DND-41 (cell line): ENCODE data around the gene UBE3C.

Experiments
- ATAC-seq: fragments of 200-7000 bp; cut with Tn5 transposase; 3 replicates; pipeline ENCODE4 v1.9.1; 2021; ENCODE audit warnings: low read depth; ENCODE audit not compliant: insufficient read depth
- DNase-seq: peaks from one replicate; pipeline ENCODE4 v3.0.0-alpha.2; 2020
- H2AFZ ChIP-seq: 2 replicates; pipeline ENCODE4 v1.6.0; 2012; ENCODE audit warnings: low read depth, low read length
- H3K27ac ChIP-seq: 2 replicates; pipeline ENCODE4 v1.5.1; 2012; ENCODE audit warnings: low read length, inconsistent platforms
- H3K27me3 ChIP-seq: fragments of 200-600 bp; sonication (generic); 2 replicates; pipeline ENCODE4 v1.6.0; 2012; ENCODE audit warnings: low read length, mild to moderate bottlenecking, inconsistent platforms; ENCODE audit not compliant: insufficient read depth, poor library complexity
- H3K36me3 ChIP-seq: 2 replicates; pipeline ENCODE4 v1.5.1; 2012; ENCODE audit warnings: low read length, inconsistent platforms; ENCODE audit not compliant: insufficient read depth
- H3K4me1 ChIP-seq: 2 replicates; pipeline ENCODE4 v1.5.1; 2012; ENCODE audit warnings: mild to moderate bottlenecking, low read length; ENCODE audit not compliant: insufficient read depth
- H3K4me2 ChIP-seq: 2 replicates; pipeline ENCODE4 v1.6.0; 2012; ENCODE audit warnings: mild to moderate bottlenecking, moderate library complexity, low read length, inconsistent platforms; ENCODE audit not compliant: insufficient read depth
- H3K4me3 ChIP-seq, 2 experiments: fragments of 200-600 bp in 1 of 2; shearing (Covaris generic) in 1 of 2; 2 replicates each; pipeline ENCODE4 v1.5.1; 2012 to 2016; ENCODE audit warnings: inconsistent platforms in 2 of 2, low read length in 2 of 2, mild to moderate bottlenecking in 2 of 2, low read depth in 1 of 2, moderate library complexity in 1 of 2
- H3K79me2 ChIP-seq: 2 replicates; pipeline ENCODE4 v1.6.0; 2012; ENCODE audit warnings: low read length, inconsistent platforms; ENCODE audit not compliant: insufficient read depth
- H3K9ac ChIP-seq: 2 replicates; pipeline ENCODE4 v1.6.0; 2012; ENCODE audit warnings: low read depth, mild to moderate bottlenecking, inconsistent platforms, low read length, moderate library complexity
- H3K9me3 ChIP-seq: 2 replicates; pipeline ENCODE4 v1.5.1; 2012; ENCODE audit warnings: low read length, moderate library complexity, mild to moderate bottlenecking, inconsistent platforms; ENCODE audit not compliant: insufficient read depth, severe bottlenecking
- H4K20me1 ChIP-seq: 2 replicates; pipeline ENCODE4 v1.6.0; 2012; ENCODE audit warnings: low read length; ENCODE audit not compliant: insufficient read depth
- EZH2 ChIP-seq: IDR thresholded peaks from 3 replicates; pipeline ENCODE4 v1.6.1; 2012; ENCODE audit warnings: borderline replicate concordance, low read depth, mild to moderate bottlenecking, moderate library complexity, low read length, inconsistent platforms; ENCODE audit not compliant: severe bottlenecking
- TF ChIP-seq, protein P1 (sequence below): IDR thresholded peaks from 2 replicates; pipeline ENCODE4 v1.5.1; 2012; ENCODE audit warnings: borderline replicate concordance, low read length, moderate library complexity, mild to moderate bottlenecking; ENCODE audit not compliant: poor library complexity, severe bottlenecking; ENCODE audit errors: extremely low read depth

The UBE3C gene

DNA sequence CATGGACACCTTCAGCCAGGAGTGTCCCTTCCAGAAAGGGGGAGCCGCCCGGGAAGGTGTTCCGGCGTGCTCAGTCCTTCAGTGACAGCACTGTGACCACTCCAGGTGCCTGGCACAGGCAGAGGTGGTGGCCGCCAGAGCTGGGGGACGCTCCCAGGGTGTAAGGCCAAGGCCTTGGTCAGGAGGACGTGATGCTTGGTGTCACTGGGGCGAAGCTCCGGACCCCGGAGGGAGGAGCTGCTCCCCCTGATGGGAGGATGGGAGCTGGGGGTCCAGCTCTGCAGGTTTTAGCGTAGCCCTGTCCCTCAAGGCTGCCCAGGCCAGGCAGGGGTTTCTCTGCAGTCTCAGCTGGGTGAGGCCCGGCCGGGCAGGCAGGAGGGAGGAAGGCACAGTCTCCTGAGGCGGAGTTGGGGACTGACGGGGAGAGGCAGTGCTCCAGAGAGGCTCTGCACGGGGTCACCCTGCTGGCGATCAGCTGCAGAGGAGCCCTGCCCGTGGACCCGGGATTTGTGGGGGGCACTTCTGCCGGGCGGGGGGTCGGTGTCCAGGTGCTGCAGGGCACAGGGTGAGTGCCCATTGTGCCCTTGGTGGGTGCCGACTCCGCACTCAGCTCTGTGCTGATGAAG lies 141.6 kb downstream of the UBE3C start:
- DNase-seq (no peak), ATAC-seq (no peak)
- Histone ChIP-seq H3K27ac (no peak overlapping the region), H4K20me1 (no peaks in the 10 kb centered on the region; the same call in 1 of the 2 replicates), H2AFZ (no peak overlapping the region), H3K4me2 (no peak overlapping the region), H3K4me3 (no peak overlapping the region), H3K36me3 (no peaks in the 10 kb centered on the region), H3K79me2 (no peaks in the 10 kb centered on the region), H3K9me3 (peaks cover 9% of the 10 kb centered on the region), H3K27me3 (no peaks in the 10 kb centered on the region), H3K4me1 (peaks cover 7% of the 10 kb centered on the region; the same call in 1 of the 2 replicates), H3K9ac (no peak overlapping the region)
- no peak for TF ChIP-seq EZH2
- TF ChIP-seq, protein P1, sequence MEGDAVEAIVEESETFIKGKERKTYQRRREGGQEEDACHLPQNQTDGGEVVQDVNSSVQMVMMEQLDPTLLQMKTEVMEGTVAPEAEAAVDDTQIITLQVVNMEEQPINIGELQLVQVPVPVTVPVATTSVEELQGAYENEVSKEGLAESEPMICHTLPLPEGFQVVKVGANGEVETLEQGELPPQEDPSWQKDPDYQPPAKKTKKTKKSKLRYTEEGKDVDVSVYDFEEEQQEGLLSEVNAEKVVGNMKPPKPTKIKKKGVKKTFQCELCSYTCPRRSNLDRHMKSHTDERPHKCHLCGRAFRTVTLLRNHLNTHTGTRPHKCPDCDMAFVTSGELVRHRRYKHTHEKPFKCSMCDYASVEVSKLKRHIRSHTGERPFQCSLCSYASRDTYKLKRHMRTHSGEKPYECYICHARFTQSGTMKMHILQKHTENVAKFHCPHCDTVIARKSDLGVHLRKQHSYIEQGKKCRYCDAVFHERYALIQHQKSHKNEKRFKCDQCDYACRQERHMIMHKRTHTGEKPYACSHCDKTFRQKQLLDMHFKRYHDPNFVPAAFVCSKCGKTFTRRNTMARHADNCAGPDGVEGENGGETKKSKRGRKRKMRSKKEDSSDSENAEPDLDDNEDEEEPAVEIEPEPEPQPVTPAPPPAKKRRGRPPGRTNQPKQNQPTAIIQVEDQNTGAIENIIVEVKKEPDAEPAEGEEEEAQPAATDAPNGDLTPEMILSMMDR: no peak

DNA sequence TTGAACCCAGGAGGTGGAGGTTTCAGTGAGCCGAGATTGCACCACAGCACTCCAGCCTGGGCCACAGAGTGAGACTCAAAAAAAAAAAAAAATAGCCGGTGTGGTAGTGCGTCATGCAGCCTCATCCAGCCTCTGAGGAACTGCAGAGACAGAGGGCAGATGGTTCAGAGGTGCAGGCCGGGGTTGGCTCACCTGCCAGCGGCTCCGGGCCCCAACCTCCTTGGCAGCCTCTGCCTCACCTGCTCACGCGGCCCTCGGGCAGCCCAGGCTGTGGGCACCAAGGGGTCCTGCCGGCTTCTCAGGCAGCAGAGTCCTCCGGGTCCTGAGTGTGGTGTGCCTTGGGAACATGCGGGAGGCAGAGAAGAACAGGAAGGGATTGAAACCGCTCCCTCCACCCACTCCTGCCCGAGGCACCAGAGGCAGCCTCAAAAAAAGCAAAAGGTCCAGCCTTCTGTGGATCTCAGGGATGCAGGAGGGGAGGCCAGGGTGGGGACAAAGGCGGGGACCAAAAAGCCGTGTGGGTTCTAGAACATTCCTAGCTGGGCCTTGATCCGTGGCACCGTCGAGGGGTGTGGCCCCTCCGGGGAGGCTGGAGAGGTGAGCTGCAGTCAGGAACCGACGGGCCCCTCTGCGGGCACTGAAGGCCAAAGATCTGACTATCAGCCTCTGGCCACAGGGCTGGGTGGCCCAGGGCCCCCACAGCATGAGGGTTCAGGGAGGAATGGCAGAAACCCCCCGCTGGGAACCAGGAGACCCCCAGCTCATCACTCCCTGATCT lies 142.7 kb downstream of the UBE3C start:
- Histone ChIP-seq H3K4me2 (no peak overlapping the region), H3K9ac (no peak overlapping the region), H3K27me3 (no peaks in the 10 kb centered on the region), H4K20me1 (no peaks in the 10 kb centered on the region), H3K27ac (no peak overlapping the region), H3K79me2 (no peaks in the 10 kb centered on the region), H3K4me1 (peaks cover 5% of the 10 kb centered on the region; the same call in 1 of the 2 replicates), H3K9me3 (peaks cover 9% of the 10 kb centered on the region), H3K4me3 (no peak overlapping the region), H2AFZ (no peak overlapping the region), H3K36me3 (no peaks in the 10 kb centered on the region)
- DNase-seq (no peak), ATAC-seq (no peak)
- TF ChIP-seq EZH2: no peak
- TF ChIP-seq, protein P1: no peak

DNA sequence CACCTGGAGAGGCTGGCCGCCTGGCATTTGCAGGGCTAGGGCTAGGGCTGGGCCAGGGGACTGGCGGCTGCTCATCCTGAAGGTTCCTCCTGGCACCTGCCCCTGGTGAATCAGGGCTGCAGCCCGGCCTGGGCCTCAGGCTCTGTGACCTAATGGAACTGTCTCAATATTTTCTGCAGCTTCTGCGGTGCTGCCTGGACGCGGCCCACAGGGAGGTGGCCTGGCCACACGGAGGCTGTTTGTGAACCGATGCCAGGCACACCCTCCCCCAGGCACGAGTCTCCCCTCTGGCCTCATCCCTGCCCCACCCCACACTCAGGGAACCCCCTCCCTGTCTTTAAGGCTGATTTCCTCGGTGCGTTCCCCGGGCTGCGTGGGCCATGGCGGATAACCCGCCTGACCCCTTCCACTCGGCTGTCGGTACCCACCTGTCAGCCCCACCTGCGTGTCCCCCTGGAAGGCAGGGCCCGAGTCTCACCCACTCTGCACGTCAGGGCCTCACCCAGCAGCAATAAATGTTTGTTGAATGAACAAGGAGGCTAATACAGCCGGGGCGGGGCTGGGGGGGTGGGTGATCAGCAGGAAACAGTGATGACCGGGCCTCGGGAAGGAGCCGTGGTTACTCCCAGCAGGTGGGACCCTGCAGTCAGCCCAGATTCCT lies 143.5 kb downstream of the UBE3C start:
- peaks cover 9% of the 10 kb centered on the region for H3K9me3 ChIP-seq
- no peak overlapping the region for H2AFZ ChIP-seq
- TF ChIP-seq, protein P1: no peak
- no peaks in the 10 kb centered on the region for H3K27me3 ChIP-seq
- H3K27ac ChIP-seq: no peak overlapping the region
- no peaks in the 10 kb centered on the region for H3K79me2 ChIP-seq
- no peak overlapping the region for H3K9ac ChIP-seq
- ATAC-seq: no peak
- no peaks in the 10 kb centered on the region for H3K4me1 ChIP-seq
- H3K36me3 ChIP-seq: no peaks in the 10 kb centered on the region
- no peak for DNase-seq
- no peak overlapping the region for H3K4me2 ChIP-seq
- no peak overlapping the region for H3K4me3 ChIP-seq
- no peaks in the 10 kb centered on the region for H4K20me1 ChIP-seq
